Brain microvascular endothelial cell (primary cell): ENCODE results near the gene CCN5.
A peak's percentile ranks its signal among the peaks of the same experiment; 100 is the strongest.

ENCODE experiments used
- DNase-seq: peaks from one replicate; pipeline ENCODE4 v3.0.0-alpha.2; 2020
- H3K27ac ChIP-seq: fragments of 250-450 bp; sonication (Bioruptor Pico); 2 replicates; pipeline ENCODE4 v1.5.1; 2020; ENCODE audit warnings: mild to moderate bottlenecking, moderate library complexity
- H3K27me3 ChIP-seq: fragments of 250-450 bp; sonication (Bioruptor Pico); replicated peaks from 2 replicates; pipeline ENCODE4 v1.5.1; 2020; ENCODE audit warnings: mild to moderate bottlenecking
- H3K36me3 ChIP-seq: fragments of 250-450 bp; sonication (Bioruptor Pico); replicated peaks from 2 replicates; pipeline ENCODE4 v1.5.1; 2020; ENCODE audit warnings: mild to moderate bottlenecking
- H3K4me3 ChIP-seq: 2 replicates; pipeline ENCODE4 v1.5.1; 2011; ENCODE audit warnings: low read depth, mild to moderate bottlenecking, control low read depth, low read length, moderate library complexity
- CTCF ChIP-seq: IDR thresholded peaks from 2 replicates; pipeline ENCODE4 v1.5.1; 2011; ENCODE audit warnings: low read depth, mild to moderate bottlenecking, moderate library complexity, low read length, control low read depth, inconsistent platforms; ENCODE audit errors: missing control alignments
- in situ Hi-C: cut with HindIII; loops from 2 replicates; pipeline ENCODE4 v1.10.0; 2017; ENCODE audit warnings: low sequenced_read_pairs, low pct_ligation_motif_present

CCN5 gene

GRCh38 chr20:44745122-44745597, 30.0 kb downstream of the CCN5 start:
- H3K27me3 ChIP-seq = peaks cover 33% of the 10 kb centered on the region
- no peak for DNase-seq
- H3K4me3 ChIP-seq = no peak overlapping the region
- H3K27ac ChIP-seq = no peak overlapping the region
- H3K36me3 ChIP-seq = no peaks in the 10 kb centered on the region
- in situ Hi-C loops = no loop called here
- TF ChIP-seq CTCF = no peak

- TF ChIP-seq CTCF = no peak
- H3K27ac ChIP-seq = no peak within 1 kb of the TSS
Observed at GRCh38 chr20:44745598-44746366, 30.6 kb downstream of the CCN5 start, which contains the start of gene KCNK15. TSS of gene KCNK15 (plus strand) at chr20:44745865. CDS start at chr20:44745911, 46 bp downstream.

GRCh38 chr20:44746367-44747165, 31.4 kb downstream of the CCN5 start:
- H3K4me3 ChIP-seq = peak overlapping the region; percentile 39
- no peak for DNase-seq
- H3K36me3 ChIP-seq = no peaks in the 10 kb centered on the region
- peaks cover 37% of the 10 kb centered on the region for H3K27me3 ChIP-seq
- in situ Hi-C loops = no loop called here
- no peak for TF ChIP-seq CTCF
- H3K27ac ChIP-seq = no peak overlapping the region

More at GRCh38 chr20:44745598-44746366, 30.6 kb downstream of the CCN5 start, which contains the start of gene KCNK15:
- no peak for DNase-seq
- in situ Hi-C loops = no loop called here
- Histone ChIP-seq H3K36me3 (no peaks in the 10 kb centered on the region), H3K4me3 (peak within 1 kb of the TSS; percentile 39), H3K27me3 (peaks cover 35% of the 10 kb centered on the region)

- no peak overlapping the region for H3K4me3 ChIP-seq
- H3K36me3 ChIP-seq = no peaks in the 10 kb centered on the region
- H3K27me3 ChIP-seq = peaks cover 39% of the 10 kb centered on the region
- in situ Hi-C loops = no loop called here
- peak; percentile 87 for TF ChIP-seq CTCF
- DNase-seq = peak; percentile 73
- H3K27ac ChIP-seq = no peak overlapping the region
Observed at GRCh38 chr20:44747166-44748004, 32.2 kb downstream of the CCN5 start.

- DNase-seq = no peak
- no peak for TF ChIP-seq CTCF
- Histone ChIP-seq H3K4me3 (no peak overlapping the region), H3K27ac (no peak overlapping the region), H3K27me3 (peaks cover 45% of the 10 kb centered on the region), H3K36me3 (no peaks in the 10 kb centered on the region)
- in situ Hi-C loops = no loop called here
Observed at GRCh38 chr20:44748005-44748370, 32.8 kb downstream of the CCN5 start.
